HG02763 (cell line): ENCODE measurements around the gene RASD2.

Experiments
- ATAC-seq: cut with Tn5 transposase; IDR thresholded peaks from one replicate; pipeline ENCODE4 v1.9.1; 2021; ENCODE audit warnings: mild to moderate bottlenecking, moderate library complexity; ENCODE audit not compliant: unreplicated experiment

RASD2 gene

GRCh38 chr22:35601013-35601580, 60.5 kb downstream of the RASD2 start:
- ATAC-seq = no peak

- ATAC-seq = no peak
Measured at GRCh38 chr22:35601743-35602615, 61.3 kb downstream of the RASD2 start.
